DND-41 (cell line): ENCODE measurements around the gene NELL2.

Source experiments
- ATAC-seq: fragments of 200-7000 bp; cut with Tn5 transposase; 3 replicates; pipeline ENCODE4 v1.9.1; 2021; ENCODE audit warnings: low read depth; ENCODE audit not compliant: insufficient read depth
- DNase-seq: peaks from one replicate; pipeline ENCODE4 v3.0.0-alpha.2; 2020
- H2AFZ ChIP-seq: 2 replicates; pipeline ENCODE4 v1.6.0; 2012; ENCODE audit warnings: low read depth, low read length
- H3K27ac ChIP-seq: 2 replicates; pipeline ENCODE4 v1.5.1; 2012; ENCODE audit warnings: low read length, inconsistent platforms
- H3K27me3 ChIP-seq: fragments of 200-600 bp; sonication (generic); 2 replicates; pipeline ENCODE4 v1.6.0; 2012; ENCODE audit warnings: low read length, mild to moderate bottlenecking, inconsistent platforms; ENCODE audit not compliant: insufficient read depth, poor library complexity
- H3K36me3 ChIP-seq: 2 replicates; pipeline ENCODE4 v1.5.1; 2012; ENCODE audit warnings: low read length, inconsistent platforms; ENCODE audit not compliant: insufficient read depth
- H3K4me1 ChIP-seq: 2 replicates; pipeline ENCODE4 v1.5.1; 2012; ENCODE audit warnings: mild to moderate bottlenecking, low read length; ENCODE audit not compliant: insufficient read depth
- H3K4me2 ChIP-seq: 2 replicates; pipeline ENCODE4 v1.6.0; 2012; ENCODE audit warnings: mild to moderate bottlenecking, moderate library complexity, low read length, inconsistent platforms; ENCODE audit not compliant: insufficient read depth
- H3K4me3 ChIP-seq, 2 experiments: fragments of 200-600 bp in 1 of 2; shearing (Covaris generic) in 1 of 2; 2 replicates each; pipeline ENCODE4 v1.5.1; 2012 to 2016; ENCODE audit warnings: inconsistent platforms in 2 of 2, low read length in 2 of 2, mild to moderate bottlenecking in 2 of 2, low read depth in 1 of 2, moderate library complexity in 1 of 2
- H3K79me2 ChIP-seq: 2 replicates; pipeline ENCODE4 v1.6.0; 2012; ENCODE audit warnings: low read length, inconsistent platforms; ENCODE audit not compliant: insufficient read depth
- H3K9ac ChIP-seq: 2 replicates; pipeline ENCODE4 v1.6.0; 2012; ENCODE audit warnings: low read depth, mild to moderate bottlenecking, inconsistent platforms, low read length, moderate library complexity
- H3K9me3 ChIP-seq: 2 replicates; pipeline ENCODE4 v1.5.1; 2012; ENCODE audit warnings: low read length, moderate library complexity, mild to moderate bottlenecking, inconsistent platforms; ENCODE audit not compliant: insufficient read depth, severe bottlenecking
- H4K20me1 ChIP-seq: 2 replicates; pipeline ENCODE4 v1.6.0; 2012; ENCODE audit warnings: low read length; ENCODE audit not compliant: insufficient read depth
- EZH2 ChIP-seq: IDR thresholded peaks from 3 replicates; pipeline ENCODE4 v1.6.1; 2012; ENCODE audit warnings: borderline replicate concordance, low read depth, mild to moderate bottlenecking, moderate library complexity, low read length, inconsistent platforms; ENCODE audit not compliant: severe bottlenecking
- TF ChIP-seq, protein P1 (sequence below): IDR thresholded peaks from 2 replicates; pipeline ENCODE4 v1.5.1; 2012; ENCODE audit warnings: borderline replicate concordance, low read length, moderate library complexity, mild to moderate bottlenecking; ENCODE audit not compliant: poor library complexity, severe bottlenecking; ENCODE audit errors: extremely low read depth

The NELL2 gene

GRCh38 chr12:44565163-44565562, 311.0 kb downstream of the NELL2 start:
- no peak overlapping the region for H2AFZ ChIP-seq
- H3K79me2 ChIP-seq: no peaks in the 10 kb centered on the region
- no peak for TF ChIP-seq EZH2
- TF ChIP-seq, protein P1, sequence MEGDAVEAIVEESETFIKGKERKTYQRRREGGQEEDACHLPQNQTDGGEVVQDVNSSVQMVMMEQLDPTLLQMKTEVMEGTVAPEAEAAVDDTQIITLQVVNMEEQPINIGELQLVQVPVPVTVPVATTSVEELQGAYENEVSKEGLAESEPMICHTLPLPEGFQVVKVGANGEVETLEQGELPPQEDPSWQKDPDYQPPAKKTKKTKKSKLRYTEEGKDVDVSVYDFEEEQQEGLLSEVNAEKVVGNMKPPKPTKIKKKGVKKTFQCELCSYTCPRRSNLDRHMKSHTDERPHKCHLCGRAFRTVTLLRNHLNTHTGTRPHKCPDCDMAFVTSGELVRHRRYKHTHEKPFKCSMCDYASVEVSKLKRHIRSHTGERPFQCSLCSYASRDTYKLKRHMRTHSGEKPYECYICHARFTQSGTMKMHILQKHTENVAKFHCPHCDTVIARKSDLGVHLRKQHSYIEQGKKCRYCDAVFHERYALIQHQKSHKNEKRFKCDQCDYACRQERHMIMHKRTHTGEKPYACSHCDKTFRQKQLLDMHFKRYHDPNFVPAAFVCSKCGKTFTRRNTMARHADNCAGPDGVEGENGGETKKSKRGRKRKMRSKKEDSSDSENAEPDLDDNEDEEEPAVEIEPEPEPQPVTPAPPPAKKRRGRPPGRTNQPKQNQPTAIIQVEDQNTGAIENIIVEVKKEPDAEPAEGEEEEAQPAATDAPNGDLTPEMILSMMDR: no peak
- H3K27ac ChIP-seq: no peak overlapping the region
- no peak overlapping the region for H3K4me2 ChIP-seq
- no peaks in the 10 kb centered on the region for H3K27me3 ChIP-seq
- no peaks in the 10 kb centered on the region for H3K4me1 ChIP-seq
- H3K36me3 ChIP-seq: no peaks in the 10 kb centered on the region
- H3K9ac ChIP-seq: no peak overlapping the region
- no peak overlapping the region for H3K4me3 ChIP-seq
- H4K20me1 ChIP-seq: no peaks in the 10 kb centered on the region
- ATAC-seq (no peak), DNase-seq (no peak)
- H3K9me3 ChIP-seq: no peaks in the 10 kb centered on the region

- no peak overlapping the region for H2AFZ ChIP-seq
- H3K27me3 ChIP-seq: no peaks in the 10 kb centered on the region
- DNase-seq: no peak
- H3K4me3 ChIP-seq: no peak overlapping the region
- H3K79me2 ChIP-seq: no peaks in the 10 kb centered on the region
- H3K9me3 ChIP-seq: no peaks in the 10 kb centered on the region
- no peaks in the 10 kb centered on the region for H3K36me3 ChIP-seq
- H4K20me1 ChIP-seq: no peaks in the 10 kb centered on the region
- H3K9ac ChIP-seq: no peak overlapping the region
- TF ChIP-seq, protein P1: no peak
- TF ChIP-seq EZH2: no peak
- no peak for ATAC-seq
- no peak overlapping the region for H3K27ac ChIP-seq
- no peak overlapping the region for H3K4me2 ChIP-seq
- H3K4me1 ChIP-seq: no peaks in the 10 kb centered on the region
Measured at GRCh38 chr12:44563486-44563885, 312.6 kb downstream of the NELL2 start.

DNA sequence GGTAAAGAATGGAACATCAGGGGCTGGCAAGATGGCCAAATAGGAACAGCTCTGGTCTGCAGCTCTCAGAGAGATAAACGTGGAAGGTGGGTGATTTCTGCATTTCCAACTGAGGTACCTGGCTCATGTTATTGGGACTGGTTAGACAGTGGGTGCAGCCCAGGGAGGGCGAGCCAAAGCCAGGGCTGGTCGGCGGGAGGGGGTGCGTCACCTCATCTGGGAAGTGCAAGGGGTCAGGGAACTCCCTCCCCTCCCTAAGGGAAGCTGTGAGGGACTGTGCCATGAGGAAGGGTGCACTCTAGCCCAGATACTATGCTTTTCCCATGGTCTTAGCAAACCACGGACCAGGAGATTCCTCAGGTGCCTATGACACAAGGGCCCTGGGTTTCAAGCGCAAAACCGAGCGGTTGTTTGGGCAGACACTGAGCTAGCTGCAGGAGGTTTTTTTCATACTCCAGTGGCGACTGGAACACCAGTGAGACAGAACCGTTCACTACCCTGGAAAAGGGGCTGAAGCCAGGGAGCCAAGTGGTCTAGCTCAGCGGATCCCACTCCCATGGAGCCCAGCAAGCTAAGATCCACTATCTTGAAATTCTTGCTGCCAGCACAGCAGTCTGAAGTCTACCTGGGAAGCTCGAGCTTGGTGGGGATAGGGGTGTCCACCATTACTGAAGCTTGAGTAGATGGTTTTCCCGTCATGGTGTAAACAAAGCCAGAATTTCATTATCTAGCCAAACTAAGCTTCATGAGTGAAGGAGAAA, 317.6 kb downstream of the NELL2 start:
- ATAC-seq: no peak
- Histone ChIP-seq H3K79me2 (no peaks in the 10 kb centered on the region), H3K4me1 (no peaks in the 10 kb centered on the region), H3K9ac (no peak overlapping the region), H4K20me1 (no peaks in the 10 kb centered on the region), H3K27ac (no peak overlapping the region), H3K4me2 (no peak overlapping the region), H3K36me3 (no peaks in the 10 kb centered on the region), H2AFZ (no peak overlapping the region), H3K4me3 (no peak overlapping the region), H3K9me3 (no peaks in the 10 kb centered on the region), H3K27me3 (no peaks in the 10 kb centered on the region)
- TF ChIP-seq EZH2: no peak
- DNase-seq: no peak

DNA sequence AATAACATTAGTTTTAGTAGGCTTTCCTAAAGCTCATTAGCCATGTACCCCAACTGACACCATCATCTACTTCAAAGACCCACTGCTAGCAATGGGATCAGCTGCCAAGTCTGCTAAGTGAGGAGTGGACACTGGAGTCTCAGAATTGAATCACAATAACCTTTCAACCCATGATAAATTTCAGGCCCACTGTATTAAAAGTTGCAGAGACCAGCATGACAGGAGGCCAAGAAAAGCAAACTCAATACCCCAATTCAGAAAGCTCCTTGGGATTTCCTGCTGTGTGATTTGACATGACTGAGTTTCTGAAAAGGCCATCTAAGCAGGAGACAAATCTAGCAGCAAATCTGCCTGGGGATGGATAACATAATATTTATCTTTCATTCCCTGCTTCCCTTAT, 320.7 kb downstream of the NELL2 start:
- Histone ChIP-seq H3K4me1 (no peaks in the 10 kb centered on the region), H3K27me3 (no peaks in the 10 kb centered on the region), H3K27ac (no peak overlapping the region), H2AFZ (no peak overlapping the region), H3K9ac (no peak overlapping the region), H3K79me2 (no peaks in the 10 kb centered on the region), H3K4me2 (no peak overlapping the region), H4K20me1 (no peaks in the 10 kb centered on the region), H3K4me3 (no peak overlapping the region), H3K36me3 (no peaks in the 10 kb centered on the region), H3K9me3 (no peaks in the 10 kb centered on the region)
- TF ChIP-seq, protein P1: no peak
- no peak for TF ChIP-seq EZH2
- ATAC-seq: no peak
- DNase-seq: no peak
